SKM-1 (cell line): ENCODE results near the gene SMCO4.
"Not testable (repeated sequence)": the region's sequence is repeated elsewhere in the genome, so short reads cannot be mapped to it uniquely, and the experiment has no call there.

Experiments used
- DNase-seq: peaks from one replicate; lab custom pipeline; 2025; ENCODE audit not compliant: unreplicated experiment; lab: John Stamatoyannopoulos, UW

The SMCO4 gene

GRCh38 chr11:93560199-93560932 lies 17.2 kb upstream of the SMCO4 start:
- DNase-seq: no peak

GRCh38 chr11:93559681-93560080 lies 16.5 kb upstream of the SMCO4 start:
- no peak for DNase-seq

GRCh38 chr11:93552874-93553273 lies 9.7 kb upstream of the SMCO4 start:
- no peak for DNase-seq

DNA sequence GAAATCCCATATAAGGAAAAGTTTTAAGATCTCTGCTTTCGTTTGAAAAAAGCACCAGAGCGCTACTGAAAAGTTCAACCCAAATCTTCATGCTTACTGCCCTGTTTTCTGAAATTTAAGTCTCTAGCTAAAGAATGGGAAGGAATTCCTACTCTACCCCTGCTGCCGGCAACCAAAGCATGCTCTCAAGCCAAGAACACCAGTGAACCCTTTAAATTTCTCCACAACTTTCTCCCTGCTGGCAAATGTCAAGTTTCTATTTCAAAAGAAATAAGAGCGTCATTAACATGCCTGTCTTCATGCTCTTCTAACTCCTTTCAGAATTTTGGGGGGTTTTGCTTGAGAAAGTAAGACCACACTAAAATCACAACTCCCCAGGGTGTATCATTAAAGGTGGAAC lies 6.8 kb upstream of the SMCO4 start:
- DNase-seq: no peak

- no peak for DNase-seq
Observed at GRCh38 chr11:93548679-93549319, 5.6 kb upstream of the SMCO4 start.

DNA sequence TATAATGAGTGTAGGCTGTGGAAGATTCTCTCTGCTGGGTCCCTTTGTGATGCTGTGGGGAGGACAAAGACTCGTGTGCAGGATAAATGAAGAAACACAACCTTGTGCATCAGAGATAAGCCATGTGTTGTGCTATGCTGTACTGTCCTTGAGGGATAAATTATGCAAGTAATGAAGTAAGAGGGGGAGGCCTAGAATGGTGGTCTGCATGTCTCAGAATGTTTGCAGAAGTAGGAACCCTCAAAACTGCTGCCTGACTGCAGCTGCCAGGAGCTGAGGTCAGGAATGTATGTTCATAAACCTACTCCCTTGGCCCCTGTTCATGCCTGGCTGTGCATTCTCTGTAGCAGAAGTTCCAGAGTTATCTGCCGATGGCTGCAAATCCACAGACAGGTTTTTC lies 4.6 kb upstream of the SMCO4 start:
- no peak for DNase-seq

DNA sequence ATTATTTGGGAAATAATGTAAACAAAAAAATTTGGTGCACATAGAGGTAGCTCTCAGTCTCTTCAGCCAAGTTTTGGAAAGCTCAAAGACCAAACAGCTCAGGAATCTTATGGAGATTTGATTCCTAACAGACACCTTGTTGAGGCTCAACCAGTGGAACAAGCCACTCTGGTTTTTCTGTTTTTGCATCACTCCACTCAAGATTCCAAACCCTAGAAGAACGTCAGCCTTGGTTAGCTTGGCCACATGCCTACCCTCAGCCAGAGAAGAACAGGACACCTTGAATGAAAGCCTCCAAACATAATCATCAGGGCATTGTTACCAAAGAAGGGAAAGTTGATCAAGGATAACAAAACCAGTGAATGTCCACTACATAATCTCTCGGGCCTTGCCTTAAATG lies 3.8 kb upstream of the SMCO4 start:
- no peak for DNase-seq

DNA sequence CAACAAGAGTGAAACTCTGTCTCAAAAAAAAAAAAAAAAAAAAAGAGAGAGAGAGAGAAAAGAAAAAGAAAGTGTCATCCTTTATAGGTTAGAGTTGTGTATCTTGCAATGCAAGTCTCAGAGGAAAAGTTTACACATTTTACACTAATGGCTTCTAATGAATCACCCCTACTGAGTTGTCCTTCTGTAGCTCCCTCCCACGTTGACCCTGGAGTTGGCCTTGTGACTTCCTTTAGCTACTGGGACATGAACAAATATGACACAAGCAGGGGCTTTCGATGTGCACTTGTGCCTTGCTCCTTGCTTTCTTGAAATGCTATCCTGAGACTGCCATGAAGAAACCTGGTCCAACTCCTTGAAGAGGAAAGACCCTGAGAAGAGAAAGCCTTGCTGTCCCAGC lies 2.4 kb upstream of the SMCO4 start:
- no peak for DNase-seq

- no peak for DNase-seq
Observed at GRCh38 chr11:93542811-93543229, 371 bp downstream of the SMCO4 start.

- peak; percentile 51 for DNase-seq
Observed at GRCh38 chr11:93541884-93542810, 1.0 kb downstream of the SMCO4 start.

- no peak for DNase-seq
Observed at GRCh38 chr11:93540896-93541553, 2.2 kb downstream of the SMCO4 start.

GRCh38 chr11:93540337-93540736 lies 2.9 kb downstream of the SMCO4 start:
- no peak for DNase-seq

DNA sequence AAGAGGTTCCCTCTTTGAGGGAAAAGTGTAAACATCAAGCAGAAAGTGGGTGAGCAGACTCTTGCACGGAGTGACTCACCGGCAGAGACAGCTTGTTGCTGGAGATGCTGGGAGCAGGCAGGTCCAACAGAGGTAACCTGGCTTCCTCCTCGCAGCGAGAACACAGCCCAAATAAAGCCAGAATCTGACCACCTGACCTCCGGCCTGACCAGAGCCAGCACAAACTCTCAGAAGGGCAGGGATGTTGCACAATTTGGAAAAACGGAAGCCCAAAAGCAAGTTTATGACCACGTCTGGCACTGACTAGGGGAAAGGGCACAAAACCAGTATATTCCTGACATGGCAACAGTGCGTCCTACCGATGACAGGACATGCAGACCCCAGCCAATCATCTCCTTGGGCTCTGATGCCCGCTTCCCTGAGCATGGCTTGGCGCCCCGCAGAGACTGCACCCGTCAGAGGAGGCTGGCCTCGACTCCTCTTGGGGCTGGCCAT lies 5.4 kb downstream of the SMCO4 start:
- DNase-seq: peak; percentile 79

DNA sequence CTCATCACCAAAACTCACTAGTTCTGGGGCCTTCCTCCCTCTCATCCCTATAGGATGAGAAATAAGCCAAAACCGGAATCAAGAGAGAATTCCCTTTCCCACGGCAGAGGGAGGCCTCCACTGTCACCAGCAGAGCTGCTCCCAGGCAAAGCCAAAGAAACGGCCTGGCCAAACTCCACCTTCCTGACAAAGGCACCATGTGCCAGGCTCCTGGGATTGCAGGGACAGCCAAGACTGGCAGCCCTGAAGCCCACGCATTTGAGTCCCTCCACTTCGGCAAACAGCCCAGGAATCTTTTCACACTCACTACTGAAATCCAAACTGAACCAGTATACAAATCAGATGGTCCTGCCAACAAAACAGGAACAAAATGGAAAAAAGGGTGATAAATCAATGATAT lies 6.1 kb downstream of the SMCO4 start:
- DNase-seq: no peak

GRCh38 chr11:93536101-93536861 lies 6.9 kb downstream of the SMCO4 start:
- DNase-seq: no peak

GRCh38 chr11:93535578-93535977 lies 7.6 kb downstream of the SMCO4 start:
- DNase-seq: not testable (repeated sequence)

GRCh38 chr11:93532806-93533205 lies 10.4 kb downstream of the SMCO4 start:
- DNase-seq: no peak

GRCh38 chr11:93532281-93532789 lies 10.9 kb downstream of the SMCO4 start:
- no peak for DNase-seq

DNA sequence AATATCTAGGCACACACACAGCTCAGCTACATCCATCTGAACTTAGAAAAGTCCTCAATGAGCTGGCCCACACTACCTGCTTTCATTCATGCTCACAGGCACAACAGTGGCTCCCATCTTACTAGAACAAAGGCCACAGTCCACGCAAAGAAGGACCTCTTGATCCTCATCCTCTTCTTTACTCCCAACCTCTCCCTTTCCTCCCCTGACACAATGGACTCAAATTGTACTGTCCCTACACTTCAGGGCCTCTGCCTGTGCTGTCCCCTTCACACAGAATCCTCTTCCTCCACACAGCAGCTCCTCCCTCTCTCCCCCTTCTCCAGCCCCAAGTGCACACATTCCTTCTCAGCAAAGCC lies 12.7 kb downstream of the SMCO4 start:
- no peak for DNase-seq
